H9 (cell line): ENCODE results near the gene SPOP. TPM values are rescaled to one million over a fixed set of nuclear protein-coding genes. Genes with fewer than 3 reads are reported as not detected.

Experiments
- DNase-seq: peaks from one replicate; pipeline ENCODE4 v3.0.0-alpha.2; 2017
- H2AFZ ChIP-seq: one replicate; pipeline ENCODE4 v1.6.1; 2013; ENCODE audit warnings: mild to moderate bottlenecking, low read length, control low read depth, moderate library complexity
- H2AK5ac ChIP-seq: 2 replicates; pipeline ENCODE4 v1.6.1; 2013; ENCODE audit warnings: low read length, control low read depth, mixed read lengths; ENCODE audit not compliant: insufficient read length
- H2BK120ac ChIP-seq: one replicate; pipeline ENCODE4 v1.6.1; 2013; ENCODE audit warnings: low read depth, mild to moderate bottlenecking, low read length, control low read depth, inconsistent platforms; ENCODE audit not compliant: poor library complexity, severe bottlenecking
- H2BK12ac ChIP-seq: 2 replicates; pipeline ENCODE4 v1.6.1; 2013; ENCODE audit warnings: low read length, control low read depth, mixed read lengths, low read depth; ENCODE audit not compliant: insufficient read length
- H2BK15ac ChIP-seq: 2 replicates; pipeline ENCODE4 v1.6.1; 2013; ENCODE audit warnings: low read depth, low read length, control low read depth
- H2BK20ac ChIP-seq: one replicate; pipeline ENCODE4 v1.6.1; 2013; ENCODE audit warnings: low read depth, mild to moderate bottlenecking, low read length, control low read depth, inconsistent platforms; ENCODE audit not compliant: poor library complexity, severe bottlenecking
- H2BK5ac ChIP-seq: 2 replicates; pipeline ENCODE4 v1.6.1; 2013; ENCODE audit warnings: low read length, control low read depth, mixed read lengths; ENCODE audit not compliant: insufficient read length
- H3K14ac ChIP-seq: 2 replicates; pipeline ENCODE4 v1.6.1; 2013; ENCODE audit warnings: low read length, control low read depth; ENCODE audit not compliant: insufficient read depth
- H3K18ac ChIP-seq: 2 replicates; pipeline ENCODE4 v1.6.1; 2013; ENCODE audit warnings: low read depth, mild to moderate bottlenecking, mixed read lengths, low read length, control low read depth; ENCODE audit not compliant: insufficient read length
- H3K23ac ChIP-seq: 2 replicates; pipeline ENCODE4 v1.6.1; 2013; ENCODE audit warnings: low read length, control low read depth, mixed read lengths, low read depth; ENCODE audit not compliant: insufficient read length
- H3K23me2 ChIP-seq: 2 replicates; pipeline ENCODE4 v1.6.1; 2013; ENCODE audit warnings: low read depth, mild to moderate bottlenecking, mixed read lengths, low read length, control low read depth; ENCODE audit not compliant: insufficient read length, poor library complexity, severe bottlenecking
- H3K27ac ChIP-seq: 2 replicates; pipeline ENCODE4 v1.5.1; 2013; ENCODE audit warnings: low read length, control low read depth, mixed read lengths, low read depth; ENCODE audit not compliant: insufficient read length
- H3K27me3 ChIP-seq: 2 replicates; pipeline ENCODE4 v1.6.1; 2013; ENCODE audit warnings: low read length, control low read depth, inconsistent platforms; ENCODE audit not compliant: insufficient read depth
- H3K4ac ChIP-seq: 2 replicates; pipeline ENCODE4 v1.6.1; 2013; ENCODE audit warnings: low read depth, mild to moderate bottlenecking, control low read depth, inconsistent platforms, low read length, moderate library complexity
- H3K4me1 ChIP-seq: 2 replicates; pipeline ENCODE4 v1.6.1; 2013; ENCODE audit warnings: low read length, control low read depth, inconsistent platforms; ENCODE audit not compliant: insufficient read depth
- H3K4me2 ChIP-seq: 2 replicates; pipeline ENCODE4 v1.6.1; 2013; ENCODE audit warnings: low read length, control low read depth, mixed read lengths; ENCODE audit not compliant: insufficient read length, insufficient read depth
- H3K56ac ChIP-seq: 2 replicates; pipeline ENCODE4 v1.6.1; 2013; ENCODE audit warnings: low read depth, mild to moderate bottlenecking, mixed read lengths, low read length, control low read depth; ENCODE audit not compliant: insufficient read length
- H3K79me1 ChIP-seq: 2 replicates; pipeline ENCODE4 v1.6.1; 2013; ENCODE audit warnings: low read depth, mild to moderate bottlenecking, moderate library complexity, low read length, control low read depth, inconsistent platforms; ENCODE audit not compliant: insufficient read depth, poor library complexity, severe bottlenecking
- H3K79me2 ChIP-seq: 2 replicates; pipeline ENCODE4 v1.6.1; 2013; ENCODE audit warnings: low read length, control low read depth, inconsistent platforms; ENCODE audit not compliant: insufficient read depth
- H3K9ac ChIP-seq: 2 replicates; pipeline ENCODE4 v1.6.1; 2013; ENCODE audit warnings: low read length, control low read depth, mixed read lengths; ENCODE audit not compliant: insufficient read length; ENCODE audit errors: extremely low read depth
- H3K9me3 ChIP-seq: one replicate; pipeline ENCODE4 v1.6.1; 2013; ENCODE audit warnings: low read depth, low read length, inconsistent platforms; ENCODE audit not compliant: control insufficient read depth
- H3T11ph ChIP-seq: one replicate; pipeline ENCODE4 v1.6.1; 2013; ENCODE audit warnings: mild to moderate bottlenecking, low read length, control low read depth, inconsistent platforms
- H4K20me1 ChIP-seq: one replicate; pipeline ENCODE4 v1.6.1; 2013; ENCODE audit not compliant: control insufficient read depth, insufficient read length, insufficient read depth
- H4K5ac ChIP-seq: 2 replicates; pipeline ENCODE4 v1.6.1; 2013; ENCODE audit warnings: low read depth, mild to moderate bottlenecking, mixed read lengths, low read length, control low read depth; ENCODE audit not compliant: insufficient read length
- H4K8ac ChIP-seq: replicated peaks from 2 replicates; pipeline ENCODE4 v1.6.1; 2013; ENCODE audit warnings: low read length, control low read depth, mixed read lengths, low read depth; ENCODE audit not compliant: insufficient read length
- H4K91ac ChIP-seq: 2 replicates; pipeline ENCODE4 v1.6.1; 2013; ENCODE audit warnings: low read depth, mild to moderate bottlenecking, moderate library complexity, mixed read lengths, low read length, control low read depth; ENCODE audit not compliant: insufficient read length
- H3K27ac Mint-ChIP-seq, 3 experiments: 2 replicates in 2 of 3; 3 replicates in 1 of 3; pipeline ENCODE4 v1.8.0; 2020 to 2021; ENCODE audit warnings: mixed read lengths in 3 of 3, mild to moderate bottlenecking in 1 of 3, moderate library complexity in 1 of 3
- H3K27me3 Mint-ChIP-seq: 2 replicates; pipeline ENCODE4 v1.8.0; 2021; ENCODE audit warnings: low read depth, mild to moderate bottlenecking, moderate library complexity, mixed read lengths
- H3K36me3 Mint-ChIP-seq, 3 experiments: 2 replicates in 2 of 3; 3 replicates in 1 of 3; pipeline ENCODE4 v1.8.0; 2020 to 2021; ENCODE audit warnings: low read depth in 3 of 3, mixed read lengths in 3 of 3; ENCODE audit not compliant: insufficient read depth in 1 of 3
- H3K4me1 Mint-ChIP-seq, 2 experiments: 2 replicates each; pipeline ENCODE4 v1.8.0; 2020; ENCODE audit warnings: mixed read lengths in 2 of 2
- H3K4me3 Mint-ChIP-seq, 2 experiments: 2 replicates in 1 of 2; 3 replicates in 1 of 2; pipeline ENCODE4 v1.8.0; 2020 to 2021; ENCODE audit warnings: mild to moderate bottlenecking in 2 of 2, mixed read lengths in 2 of 2, moderate library complexity in 1 of 2
- H3K9me3 Mint-ChIP-seq, 2 experiments: 2 replicates in 1 of 2; 3 replicates in 1 of 2; pipeline ENCODE4 v1.8.0; 2020; ENCODE audit warnings: mild to moderate bottlenecking in 2 of 2, mixed read lengths in 2 of 2, moderate library complexity in 1 of 2
- CTCF ChIP-seq: fragments of 200-600 bp; sonication (generic); conservative IDR thresholded peaks from 3 replicates; pipeline ENCODE4 v1.8.0; 2021; ENCODE audit warnings: antibody characterized with exemption, mild to moderate bottlenecking
- WGBS: extraction: QIAGEN DNeasy Blood & Tissue Kit; methylation state at CpG from one replicate; pipeline ENCODE4 v1.1.7; 2013; ENCODE audit warnings: missing lambda C conversion rate, low lambda C conversion rate, mixed read lengths; ENCODE audit not compliant: insufficient read length; ENCODE audit errors: extremely low coverage; 5-methylcytosine and 5-hydroxymethylcytosine counted together
- total RNA-seq: library from RNA; stranded (reverse); gene quantifications from 2 replicates; pipeline ENCODE4 v1.2.1, GENCODE V29; 2021

The SPOP gene
- total RNA-seq, 1 experiment from 2014 or later, result 33.7 TPM

DNA sequence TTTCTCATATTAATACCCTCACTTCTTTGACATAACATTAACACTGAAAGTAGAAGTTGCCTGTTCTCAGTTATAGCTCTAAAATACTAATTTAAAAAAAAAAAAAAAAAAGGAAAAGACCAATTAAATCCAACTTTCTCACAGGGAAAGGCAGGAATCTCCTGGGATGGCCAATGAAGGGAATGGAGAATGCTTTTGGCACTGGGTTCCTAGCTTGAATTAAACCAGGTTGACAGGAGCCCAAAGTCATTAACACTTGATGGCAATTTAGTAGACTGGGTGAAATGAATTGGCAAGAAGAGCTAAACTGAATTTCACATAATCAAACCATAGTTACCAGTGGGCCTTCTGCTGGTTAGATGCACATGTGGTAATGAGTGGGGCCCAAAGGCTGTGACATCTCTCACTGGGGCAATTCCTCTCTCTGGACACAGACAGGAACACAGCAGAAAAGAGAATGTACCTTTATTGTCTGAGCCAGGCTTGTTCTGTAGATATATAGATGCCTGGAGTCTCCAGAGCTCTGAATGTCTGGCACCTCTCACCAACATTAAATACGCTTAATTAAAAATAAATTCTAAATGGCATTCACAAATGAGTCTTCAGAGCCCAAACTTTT, 64.6 kb downstream of the SPOP start:
- Histone ChIP-seq H3K4me1 (no peaks in the 10 kb centered on the region), H2AK5ac (no peak overlapping the region), H4K91ac (no peak overlapping the region), H3K14ac (no peak overlapping the region), H3K4ac (no peak overlapping the region), H2BK12ac (no peak overlapping the region), H2BK120ac (no peak overlapping the region), H3K18ac (no peak overlapping the region), H2BK15ac (no peak overlapping the region), H4K20me1 (no peaks in the 10 kb centered on the region), H3K27ac (no peak overlapping the region), H4K8ac (no peak overlapping the region), H3K79me1 (peaks cover 6% of the 10 kb centered on the region), H3K9me3 (no peaks in the 10 kb centered on the region), H3K27me3 (no peaks in the 10 kb centered on the region), H2BK5ac (no peak overlapping the region), H3K79me2 (no peaks in the 10 kb centered on the region), H3T11ph (no peak overlapping the region), H3K23ac (no peak overlapping the region), H3K9ac (no peak overlapping the region), H4K5ac (no peak overlapping the region), H2BK20ac (no peak overlapping the region), H2AFZ (no peak overlapping the region), H3K23me2 (no peaks in the 10 kb centered on the region), H3K56ac (no peak overlapping the region), H3K4me2 (no peak overlapping the region)
- no peak for DNase-seq
- no peak for TF ChIP-seq CTCF
- no peak overlapping the region for H3K27ac Mint-ChIP-seq
- H3K4me3 Mint-ChIP-seq, result no peak overlapping the region
- no CpG with 5 or more reads among the region's 1 CpG for WGBS
- H3K27me3 Mint-ChIP-seq, result no peaks in the 10 kb centered on the region
- peaks cover 15 to 47% (median 46%) of the 10 kb centered on the region in 3 experiments; a peak in 6 of 7 replicates for H3K36me3 Mint-ChIP-seq
- no peaks in the 10 kb centered on the region for H3K9me3 Mint-ChIP-seq
- H3K4me1 Mint-ChIP-seq, result no peaks in the 10 kb centered on the region
